CD14-positive monocyte (primary cell): ENCODE data around the gene NOS1. TPM values are rescaled to one million over a fixed set of nuclear protein-coding genes. Genes with fewer than 3 reads are reported as not detected.

Source experiments
- DNase-seq, 3 donors: peaks; one replicate each; pipeline ENCODE4 v3.0.0-alpha.2; 2011 to 2022
- H2AFZ ChIP-seq: 2 replicates; pipeline ENCODE4 v1.6.0; 2012; ENCODE audit warnings: mild to moderate bottlenecking, low read depth, low read length, inconsistent platforms; ENCODE audit not compliant: insufficient read depth, poor library complexity, severe bottlenecking
- H3K27ac ChIP-seq, 2 donors: 1 replicate in 1 of 2; 2 replicates in 1 of 2; pipeline ENCODE4 v1.5.1; 2012 to 2013; ENCODE audit warnings: low read length in 2 of 2, control low read depth in 1 of 2, inconsistent platforms in 1 of 2, low read depth in 1 of 2, mild to moderate bottlenecking in 1 of 2
- H3K27me3 ChIP-seq, 2 donors: one replicate each; pipeline versions ENCODE4 v1.6.0 to v1.6.1; 2011 to 2013; ENCODE audit warnings: low read length in 2 of 2; ENCODE audit not compliant: control insufficient read depth in 2 of 2, insufficient read depth in 2 of 2
- H3K36me3 ChIP-seq, 2 donors: replicated peaks in 1 of 2; 1 replicate in 1 of 2; 2 replicates in 1 of 2; pipeline versions ENCODE4 v1.5.1 to v1.6.1; 2012 to 2013; ENCODE audit warnings: low read length in 2 of 2, control low read depth in 1 of 2, inconsistent platforms in 1 of 2, mild to moderate bottlenecking in 1 of 2; ENCODE audit not compliant: insufficient read depth in 2 of 2, control insufficient read depth in 1 of 2
- H3K4me1 ChIP-seq, 2 donors: 1 replicate in 1 of 2; 2 replicates in 1 of 2; pipeline versions ENCODE4 v1.5.1 to v1.6.1; 2012 to 2013; ENCODE audit warnings: low read length in 2 of 2, control low read depth in 1 of 2, inconsistent platforms in 1 of 2, mild to moderate bottlenecking in 1 of 2, moderate library complexity in 1 of 2; ENCODE audit not compliant: insufficient read depth in 2 of 2, control insufficient read depth in 1 of 2
- H3K4me2 ChIP-seq: replicated peaks from 2 replicates; pipeline ENCODE3; 2012; ENCODE audit warnings: low read length, moderate library complexity, mild to moderate bottlenecking; ENCODE audit not compliant: poor library complexity, severe bottlenecking; ENCODE audit errors: extremely low read depth
- H3K4me3 ChIP-seq, 3 experiments: fragments of 200-600 bp in 1 of 3; sonication (generic) in 1 of 3; replicated peaks in 1 of 3; 1 replicate in 2 of 3; 2 replicates in 1 of 3; pipeline ENCODE4 v1.5.1; 2011 to 2013; ENCODE audit warnings: low read length in 3 of 3, mild to moderate bottlenecking in 3 of 3, control low read depth in 2 of 3, low read depth in 2 of 3, inconsistent platforms in 1 of 3, moderate library complexity in 1 of 3
- H3K79me2 ChIP-seq: 2 replicates; pipeline ENCODE4 v1.6.0; 2012; ENCODE audit warnings: mild to moderate bottlenecking, control low read depth, inconsistent platforms, low read length, moderate library complexity; ENCODE audit not compliant: insufficient read depth
- H3K9ac ChIP-seq: 2 replicates; pipeline ENCODE4 v1.6.0; 2017; ENCODE audit warnings: low read length, mild to moderate bottlenecking; ENCODE audit not compliant: insufficient read depth, poor library complexity, severe bottlenecking
- H3K9me3 ChIP-seq, 2 donors: replicated peaks in 1 of 2; 1 replicate in 1 of 2; 2 replicates in 1 of 2; pipeline versions ENCODE4 v1.5.1 to v1.6.1; 2012 to 2013; ENCODE audit warnings: low read length in 2 of 2, control low read depth in 1 of 2; ENCODE audit not compliant: control insufficient read depth in 1 of 2, insufficient read depth in 1 of 2
- H4K20me1 ChIP-seq: 2 replicates; pipeline ENCODE4 v1.6.0; 2012; ENCODE audit warnings: mild to moderate bottlenecking, low read length, control low read depth, moderate library complexity; ENCODE audit not compliant: insufficient read depth
- H3K27ac Mint-ChIP-seq, 7 donors: one replicate each; pipeline ENCODE4 v1.8.0; 2020; ENCODE audit warnings: mild to moderate bottlenecking in 7 of 7, mixed read lengths in 7 of 7, moderate library complexity in 6 of 7, inconsistent platforms in 2 of 7
- H3K27me3 Mint-ChIP-seq, 3 donors: one replicate each; pipeline ENCODE4 v1.8.0; 2021 to 2022; ENCODE audit warnings: low read depth in 3 of 3, mild to moderate bottlenecking in 3 of 3, mixed read lengths in 3 of 3, moderate library complexity in 3 of 3, inconsistent platforms in 1 of 3
- H3K36me3 Mint-ChIP-seq, 2 donors: one replicate each; pipeline ENCODE4 v1.8.0; 2020; ENCODE audit warnings: mixed read lengths in 2 of 2, inconsistent platforms in 1 of 2, mild to moderate bottlenecking in 1 of 2
- H3K4me1 Mint-ChIP-seq: one replicate; pipeline ENCODE4 v1.8.0; 2020; ENCODE audit warnings: mild to moderate bottlenecking, mixed read lengths
- H3K4me3 Mint-ChIP-seq, 2 donors: one replicate each; pipeline ENCODE4 v1.8.0; 2020; ENCODE audit warnings: mild to moderate bottlenecking in 2 of 2, mixed read lengths in 2 of 2, moderate library complexity in 1 of 2
- H3K9me3 Mint-ChIP-seq, 7 donors: one replicate each; pipeline ENCODE4 v1.8.0; 2020 to 2022; ENCODE audit warnings: mixed read lengths in 7 of 7, mild to moderate bottlenecking in 6 of 7, moderate library complexity in 6 of 7, inconsistent platforms in 2 of 7
- WGBS: methylation state at CpG from one replicate; pipeline ENCODE4 v1.1.5; 2013; ENCODE audit warnings: missing lambda C conversion rate; ENCODE audit not compliant: insufficient coverage; 5-methylcytosine and 5-hydroxymethylcytosine counted together
- intact Hi-C, 2 donors: fragments of 100-400 bp; cut with micrococcal nuclease; formaldehyde crosslinking; loops; one replicate each; pipeline versions ENCODE4 v1.15.0 to v1.15.1; 2023
- polyA plus RNA-seq, 3 donors: library from polyadenylated mRNA; depleted of rRNA in 1 of 3; unstranded in 2 of 3; stranded (reverse) in 1 of 3; fragments of 300-500 nt in 2 of 3; fragments of >200 nt in 1 of 3; fragmentation: Illumina TruSeq in 2 of 3; gene quantifications; 1 replicate in 2 of 3; 2 replicates in 1 of 3; pipeline ENCODE4 v1.2.3, GENCODE V29; 2012 to 2021
- TF ChIP-seq, protein P1 (sequence below): fragments of 200-600 bp; IDR thresholded peaks from one replicate; pipeline ENCODE4 v1.8.0; 2022; ENCODE audit warnings: antibody characterized with exemption, mild to moderate bottlenecking

Gene NOS1
- polyA plus RNA-seq, 3 donors: not detected

DNA sequence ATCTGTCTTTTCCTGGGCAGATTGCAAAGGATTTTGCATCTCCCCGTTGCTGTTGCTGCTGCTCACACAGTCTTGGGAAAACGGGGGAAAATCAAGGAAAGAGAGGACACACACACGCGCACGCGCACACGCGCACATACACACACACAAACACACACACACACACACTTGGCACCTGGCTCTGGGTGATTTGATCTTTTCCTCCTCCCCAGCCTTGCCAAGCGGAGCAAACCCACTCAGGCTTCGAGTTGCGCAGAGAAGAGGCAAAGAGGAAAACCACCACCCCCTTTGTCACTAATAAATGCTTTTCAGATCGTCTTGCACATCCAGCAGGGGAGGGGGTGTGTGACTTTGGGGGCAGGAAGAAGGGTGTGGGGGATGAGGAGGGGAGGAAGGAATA, 965 bp upstream of the NOS1 start:
- WGBS: 44% methylated on average over 2 of the region's 12 CpGs
- H3K4me1 Mint-ChIP-seq: no peaks in the 10 kb centered on the region

DNA sequence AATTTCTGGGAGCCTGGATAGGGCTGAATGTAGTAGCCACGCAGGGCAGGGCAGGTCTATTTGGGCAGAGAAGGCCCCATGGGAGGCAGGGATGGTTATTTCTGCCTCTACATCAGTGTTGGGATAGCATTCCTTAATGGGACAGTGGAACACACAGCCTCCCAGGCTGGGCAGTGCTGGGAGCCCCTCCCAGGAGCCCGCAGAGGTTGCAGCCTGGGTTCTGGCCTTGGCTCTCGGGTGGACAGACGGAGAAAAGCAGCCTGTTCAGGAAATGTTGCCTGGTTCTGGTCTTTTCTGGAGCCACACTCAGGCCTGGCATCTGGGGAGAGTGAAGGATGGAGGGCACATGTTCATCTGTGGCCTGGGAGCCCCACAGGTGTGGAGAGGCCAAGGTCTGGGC, 479 bp upstream of the NOS1 start:
- no peak overlapping the region for H3K9ac ChIP-seq
- no peaks in the 10 kb centered on the region for H3K36me3 ChIP-seq
- TF ChIP-seq, protein P1, sequence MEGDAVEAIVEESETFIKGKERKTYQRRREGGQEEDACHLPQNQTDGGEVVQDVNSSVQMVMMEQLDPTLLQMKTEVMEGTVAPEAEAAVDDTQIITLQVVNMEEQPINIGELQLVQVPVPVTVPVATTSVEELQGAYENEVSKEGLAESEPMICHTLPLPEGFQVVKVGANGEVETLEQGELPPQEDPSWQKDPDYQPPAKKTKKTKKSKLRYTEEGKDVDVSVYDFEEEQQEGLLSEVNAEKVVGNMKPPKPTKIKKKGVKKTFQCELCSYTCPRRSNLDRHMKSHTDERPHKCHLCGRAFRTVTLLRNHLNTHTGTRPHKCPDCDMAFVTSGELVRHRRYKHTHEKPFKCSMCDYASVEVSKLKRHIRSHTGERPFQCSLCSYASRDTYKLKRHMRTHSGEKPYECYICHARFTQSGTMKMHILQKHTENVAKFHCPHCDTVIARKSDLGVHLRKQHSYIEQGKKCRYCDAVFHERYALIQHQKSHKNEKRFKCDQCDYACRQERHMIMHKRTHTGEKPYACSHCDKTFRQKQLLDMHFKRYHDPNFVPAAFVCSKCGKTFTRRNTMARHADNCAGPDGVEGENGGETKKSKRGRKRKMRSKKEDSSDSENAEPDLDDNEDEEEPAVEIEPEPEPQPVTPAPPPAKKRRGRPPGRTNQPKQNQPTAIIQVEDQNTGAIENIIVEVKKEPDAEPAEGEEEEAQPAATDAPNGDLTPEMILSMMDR: no peak
- Mint-ChIP-seq H3K4me1 (no peaks in the 10 kb centered on the region), H3K27me3 (peaks cover 57 to 79% (median 66%) of the 10 kb centered on the region in 3 donors), H3K4me3 (peak overlapping the region in 1 of 2 donors; percentile 61), H3K27ac (peak overlapping the region in 1 of 7 donors; percentile 14), H3K9me3 (peaks cover 0 to 9% (median 0%) of the 10 kb centered on the region in 7 donors), H3K36me3 (no peaks in the 10 kb centered on the region)
- H3K4me1 ChIP-seq: no peaks in the 10 kb centered on the region
- no peaks in the 10 kb centered on the region for H4K20me1 ChIP-seq
- H3K79me2 ChIP-seq: no peaks in the 10 kb centered on the region
- no peak overlapping the region for H3K4me2 ChIP-seq
- H3K27ac ChIP-seq: no peak overlapping the region
- 45% methylated on average over 3 of the region's 4 CpGs for WGBS
- no peaks in the 10 kb centered on the region for H3K9me3 ChIP-seq
- peaks cover 23 to 64% of the 10 kb centered on the region in 2 donors for H3K27me3 ChIP-seq
- no peak overlapping the region for H3K4me3 ChIP-seq
- DNase-seq: no peak
- no peak overlapping the region for H2AFZ ChIP-seq
- intact Hi-C loops: no loop called here

More for the DNA sequence above, 965 bp upstream of the NOS1 start:
- Histone ChIP-seq H3K27me3 (peaks cover 23 to 64% of the 10 kb centered on the region in 2 donors), H3K9ac (no peak overlapping the region), H3K79me2 (no peaks in the 10 kb centered on the region), H3K27ac (no peak overlapping the region), H3K4me1 (no peaks in the 10 kb centered on the region), H3K9me3 (no peaks in the 10 kb centered on the region), H3K4me3 (no peak overlapping the region), H2AFZ (no peak overlapping the region), H4K20me1 (no peaks in the 10 kb centered on the region), H3K36me3 (no peaks in the 10 kb centered on the region), H3K4me2 (no peak overlapping the region)
- TF ChIP-seq, protein P1: no peak
- Mint-ChIP-seq H3K36me3 (no peaks in the 10 kb centered on the region), H3K27me3 (peaks cover 57 to 79% (median 63%) of the 10 kb centered on the region in 3 donors), H3K9me3 (peaks cover 0 to 9% (median 0%) of the 10 kb centered on the region in 7 donors), H3K4me3 (peak overlapping the region in 1 of 2 donors; percentile 61), H3K27ac (peak overlapping the region in 1 of 7 donors; percentile 34)
- no peak for DNase-seq
- intact Hi-C loops: no loop called here
